Right lobe of liver (tissue), 4 donors: ENCODE measurements around the gene UGT1A9.

ENCODE experiments used
- POLR2A ChIP-seq: fragments of 450-650 bp; IDR thresholded peaks from one replicate; pipeline ENCODE4 v1.6.1; 2017; ENCODE audit warnings: antibody characterized with exemption, mild to moderate bottlenecking
- TF ChIP-seq, protein P1 (sequence below), 4 donors: fragments of 200-600 bp in 3 of 4; fragments of 450-650 bp in 1 of 4; IDR thresholded peaks; one replicate each; pipeline versions ENCODE4 v1.5.1 to v1.8.0; 2016 to 2022; ENCODE audit warnings: antibody characterized with exemption in 4 of 4, mild to moderate bottlenecking in 2 of 4
- donor health status: DM: no; HTN: no; CAD: no.
- donor health status: DM: no; HTN: no; CAD: no.
- donor health status: DM: no; HTN: yes; CAD: no.

DNA sequence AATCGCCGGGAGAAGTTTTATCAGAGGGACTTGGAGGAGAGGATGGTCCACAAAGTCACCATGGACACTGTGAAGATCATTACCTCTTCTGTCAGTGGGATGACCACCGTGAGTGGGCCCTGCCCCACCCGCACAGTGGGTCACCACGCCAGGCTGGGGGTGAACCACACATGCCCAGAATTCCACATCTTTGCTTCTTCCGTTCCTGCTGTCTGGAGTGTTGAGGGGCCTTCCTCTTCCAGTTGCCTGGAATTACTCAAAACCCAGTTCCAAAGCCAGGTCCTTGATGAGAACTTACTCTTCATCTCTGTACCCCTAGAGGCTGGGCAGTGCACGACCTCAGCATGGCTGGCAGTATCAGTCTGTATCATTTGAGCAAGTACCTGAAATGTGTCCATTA, 128.5 kb downstream of the UGT1A9 start:
- TF ChIP-seq, protein P1, sequence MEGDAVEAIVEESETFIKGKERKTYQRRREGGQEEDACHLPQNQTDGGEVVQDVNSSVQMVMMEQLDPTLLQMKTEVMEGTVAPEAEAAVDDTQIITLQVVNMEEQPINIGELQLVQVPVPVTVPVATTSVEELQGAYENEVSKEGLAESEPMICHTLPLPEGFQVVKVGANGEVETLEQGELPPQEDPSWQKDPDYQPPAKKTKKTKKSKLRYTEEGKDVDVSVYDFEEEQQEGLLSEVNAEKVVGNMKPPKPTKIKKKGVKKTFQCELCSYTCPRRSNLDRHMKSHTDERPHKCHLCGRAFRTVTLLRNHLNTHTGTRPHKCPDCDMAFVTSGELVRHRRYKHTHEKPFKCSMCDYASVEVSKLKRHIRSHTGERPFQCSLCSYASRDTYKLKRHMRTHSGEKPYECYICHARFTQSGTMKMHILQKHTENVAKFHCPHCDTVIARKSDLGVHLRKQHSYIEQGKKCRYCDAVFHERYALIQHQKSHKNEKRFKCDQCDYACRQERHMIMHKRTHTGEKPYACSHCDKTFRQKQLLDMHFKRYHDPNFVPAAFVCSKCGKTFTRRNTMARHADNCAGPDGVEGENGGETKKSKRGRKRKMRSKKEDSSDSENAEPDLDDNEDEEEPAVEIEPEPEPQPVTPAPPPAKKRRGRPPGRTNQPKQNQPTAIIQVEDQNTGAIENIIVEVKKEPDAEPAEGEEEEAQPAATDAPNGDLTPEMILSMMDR (IDR thresholded peaks at IDR 0.05) = no peak
- no peak for TF ChIP-seq POLR2A
